Panc1 (cell line): ENCODE data around the gene PITPNB. TPM values are rescaled to one million over a fixed set of nuclear protein-coding genes. Genes with fewer than 3 reads are reported as not detected.

Source experiments
- ATAC-seq: fragments of 200-7000 bp; cut with Tn5 transposase; 2 replicates; pipeline ENCODE4 v1.9.1; 2020; ENCODE audit warnings: mild to moderate bottlenecking, moderate library complexity
- BruUV-seq: library from RNA; stranded (reverse); fragments of 400-500 nt; replicated peaks from 2 replicates; lab custom pipeline; 2021; lab: Mats Ljungman, UMichigan
- CTCF ChIA-PET: fragments of 300-600 bp; sonication (Branson Sonifier 250); formaldehyde crosslinking; loops from one replicate; lab custom pipeline; 2022; ENCODE audit warnings: antibody characterized with exemption; lab: Charles Lee
- POLR2A ChIA-PET: fragments of 300-600 bp; sonication (Branson Sonifier 250); formaldehyde crosslinking; loops from one replicate; lab custom pipeline; 2022; ENCODE audit warnings: antibody characterized with exemption; lab: Charles Lee
- DNase-seq: peaks from one replicate; pipeline ENCODE4 v3.0.0-alpha.2; 2010; ENCODE audit warnings: low read depth, low spot score
- H3K27ac ChIP-seq: 2 replicates; pipeline ENCODE4 v1.5.1; 2011; ENCODE audit warnings: mild to moderate bottlenecking, low read length, inconsistent platforms
- H3K27me3 ChIP-seq: fragments of 200-500 bp; sonication (Bioruptor generic); 2 replicates; pipeline ENCODE4 v1.6.0; 2014; ENCODE audit warnings: low read length, inconsistent platforms; ENCODE audit not compliant: control insufficient read depth, insufficient read depth
- H3K36me3 ChIP-seq: fragments of 200-500 bp; sonication (Bioruptor generic); 2 replicates; pipeline ENCODE4 v1.5.1; 2014; ENCODE audit warnings: inconsistent platforms, mild to moderate bottlenecking, low read length, moderate library complexity; ENCODE audit not compliant: control insufficient read depth, insufficient read depth
- H3K4me1 ChIP-seq: 2 replicates; pipeline ENCODE4 v1.5.1; 2011; ENCODE audit warnings: inconsistent platforms, mild to moderate bottlenecking, low read length, moderate library complexity; ENCODE audit not compliant: control insufficient read depth, insufficient read depth
- H3K4me3 ChIP-seq, 2 experiments: 2 replicates each; pipeline ENCODE4 v1.5.1; 2011 to 2012; ENCODE audit warnings: low read depth in 2 of 2, low read length in 2 of 2, mild to moderate bottlenecking in 2 of 2, inconsistent platforms in 1 of 2, moderate library complexity in 1 of 2
- H3K9me3 ChIP-seq: fragments of 200-500 bp; sonication (Bioruptor generic); 2 replicates; pipeline ENCODE4 v1.5.1; 2014; ENCODE audit warnings: low read depth, mild to moderate bottlenecking, inconsistent platforms, low read length, moderate library complexity; ENCODE audit not compliant: control insufficient read depth, insufficient read depth
- CTCF ChIP-seq: fragments of 450-650 bp; IDR thresholded peaks from 2 replicates; pipeline ENCODE4 v1.5.1; 2017; ENCODE audit warnings: mild to moderate bottlenecking
- POLR2AphosphoS5 ChIP-seq: IDR thresholded peaks from 2 replicates; pipeline ENCODE4 v1.6.1; 2012; ENCODE audit warnings: mild to moderate bottlenecking, low read depth, low read length, moderate library complexity
- REST ChIP-seq, 2 experiments: IDR thresholded peaks; 2 replicates each; pipeline ENCODE4 v1.6.1; 2011 to 2012; ENCODE audit warnings: low read depth in 2 of 2, control low read depth in 1 of 2, low read length in 1 of 2, mild to moderate bottlenecking in 1 of 2, moderate library complexity in 1 of 2; ENCODE audit not compliant: insufficient read depth in 1 of 2
- SIN3A ChIP-seq: IDR thresholded peaks from 2 replicates; pipeline ENCODE4 v1.6.1; 2012; ENCODE audit warnings: low read depth, mild to moderate bottlenecking, low read length, moderate library complexity, borderline replicate concordance; ENCODE audit not compliant: insufficient read depth
- TCF7L2 ChIP-seq: IDR thresholded peaks from 2 replicates; pipeline ENCODE4 v1.6.1; 2011; ENCODE audit warnings: mild to moderate bottlenecking, low read depth, low read length, inconsistent platforms
- in situ Hi-C: cut with HindIII; loops from 2 replicates; pipeline ENCODE4 v1.10.0; 2016; ENCODE audit warnings: low sequenced_read_pairs, low pct_unique_long_range_greater_than_20kb
- intact Hi-C: fragments of 100-400 bp; cut with micrococcal nuclease; formaldehyde crosslinking; loops from one replicate; pipeline ENCODE4 v1.10.0; 2022; ENCODE audit not compliant: unreplicated experiment
- total RNA-seq: library from RNA; stranded (reverse); gene quantifications from one replicate; pipeline ENCODE4 v1.2.1, GENCODE V29; 2021; ENCODE audit not compliant: unreplicated experiment

PITPNB gene
- total RNA-seq, 1 experiment from 2014 or later, result 67.0 TPM

GRCh38 chr22:27962268-27963044 lies 43.4 kb upstream of the PITPNB start:
- no peak overlapping the region for H3K4me3 ChIP-seq
- in situ Hi-C loops (no loop called here), intact Hi-C loops (no loop called here)
- ChIA-PET POLR2A (interaction anchor here (0.5 kb wide), 1 partner anchor 355 kb away, joined by 5 read pairs; no protein-coding TSS in a partner anchor), CTCF (no interaction called here)
- H3K9me3 ChIP-seq, result no peaks in the 10 kb centered on the region
- no peaks in the 10 kb centered on the region for H3K36me3 ChIP-seq
- no TSS peak for BruUV-seq
- no peaks in the 10 kb centered on the region for H3K27me3 ChIP-seq
- no peaks in the 10 kb centered on the region for H3K4me1 ChIP-seq
- no peak overlapping the region for H3K27ac ChIP-seq
- TF ChIP-seq SIN3A (no peak), TCF7L2 (no peak), REST (IDR thresholded peaks at IDR 0.05; ENCODE audit: insufficient read depth in 1 of 2, low read depth in 2 of 2, low read length in 1 of 2) (no peak), POLR2AphosphoS5 (no peak), CTCF (no peak)
- ATAC-seq, result no peak
- no peak for DNase-seq

- no TSS peak for BruUV-seq
- TF ChIP-seq SIN3A (no peak), REST (IDR thresholded peaks at IDR 0.05; ENCODE audit: insufficient read depth in 1 of 2, low read depth in 2 of 2, low read length in 1 of 2) (no peak), TCF7L2 (no peak), CTCF (no peak), POLR2AphosphoS5 (no peak)
- no peak overlapping the region for H3K27ac ChIP-seq
- CTCF ChIA-PET, result no interaction called here
- no peak for DNase-seq
- no peaks in the 10 kb centered on the region for H3K36me3 ChIP-seq
- POLR2A ChIA-PET, result no interaction called here
- H3K27me3 ChIP-seq, result no peaks in the 10 kb centered on the region
- intact Hi-C loops (no loop called here), in situ Hi-C loops (no loop called here)
- H3K4me3 ChIP-seq, result no peak overlapping the region
- ATAC-seq, result no peak
- no peaks in the 10 kb centered on the region for H3K4me1 ChIP-seq
- no peaks in the 10 kb centered on the region for H3K9me3 ChIP-seq
Observed at GRCh38 chr22:27961680-27962079, 42.6 kb upstream of the PITPNB start.
